Nephron (organoid): ENCODE measurements around the gene ZBP1.
"Not testable (repeated sequence)": the region's sequence is repeated elsewhere in the genome, so short reads cannot be mapped to it uniquely, and the experiment has no call there.

Source experiments
- H3K27ac Mint-ChIP-seq, 3 experiments: 2 replicates each; pipeline ENCODE4 v1.8.0; 2020; ENCODE audit warnings: mixed read lengths in 3 of 3, mild to moderate bottlenecking in 2 of 3, moderate library complexity in 1 of 3
- H3K27me3 Mint-ChIP-seq: 2 replicates; pipeline ENCODE4 v1.8.0; 2021; ENCODE audit warnings: low read depth, mild to moderate bottlenecking, moderate library complexity, mixed read lengths
- H3K36me3 Mint-ChIP-seq: 2 replicates; pipeline ENCODE4 v1.8.0; 2020; ENCODE audit warnings: low read depth, mixed read lengths
- H3K4me1 Mint-ChIP-seq: 2 replicates; pipeline ENCODE4 v1.8.0; 2020; ENCODE audit warnings: mixed read lengths
- H3K4me3 Mint-ChIP-seq, 3 experiments: 2 replicates each; pipeline ENCODE4 v1.8.0; 2020; ENCODE audit warnings: mild to moderate bottlenecking in 3 of 3, mixed read lengths in 3 of 3, moderate library complexity in 2 of 3
- H3K9me3 Mint-ChIP-seq: 2 replicates; pipeline ENCODE4 v1.8.0; 2020; ENCODE audit warnings: mixed read lengths
- TF ChIP-seq, protein P1 (sequence below), 3 experiments: fragments of 200-600 bp; sonication (generic); IDR thresholded peaks; one replicate each; pipeline ENCODE4 v1.5.0; 2021; ENCODE audit warnings: antibody characterized with exemption in 3 of 3; ENCODE audit not compliant: unreplicated experiment in 3 of 3

Gene ZBP1

DNA sequence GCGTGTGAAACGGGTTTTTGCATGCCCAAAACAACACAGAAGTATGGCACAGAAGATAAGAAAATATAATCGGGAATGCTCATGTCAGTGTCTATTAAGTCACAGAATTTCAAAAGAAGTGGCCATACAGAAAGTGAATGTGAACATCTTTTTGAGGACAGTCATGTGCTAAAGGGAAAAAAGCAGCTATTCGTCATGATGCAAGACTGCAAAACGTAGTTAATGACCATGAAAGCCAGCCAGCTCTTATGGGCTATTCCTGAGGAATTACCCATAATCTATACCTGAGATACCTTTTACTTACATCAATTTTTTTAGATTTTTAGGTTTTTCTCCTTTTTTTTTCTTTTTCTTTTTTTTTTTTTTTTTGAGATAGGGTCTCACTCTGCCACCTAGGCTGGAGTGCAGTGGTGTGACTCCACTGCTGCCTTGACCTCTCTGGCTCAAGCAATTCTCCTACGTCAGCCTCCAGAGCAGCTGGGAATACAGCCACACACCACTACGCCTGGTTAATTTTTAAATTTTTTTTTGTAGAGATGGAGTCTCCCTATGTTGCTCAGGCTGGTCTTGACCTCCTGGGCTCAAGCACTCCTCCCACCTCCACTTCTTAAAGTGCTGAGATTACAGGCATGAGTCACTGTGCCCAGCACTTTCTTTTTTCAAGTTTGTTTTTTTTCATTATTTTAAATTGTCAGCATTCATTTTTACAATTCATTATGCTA lies 18.1 kb upstream of the ZBP1 start:
- TF ChIP-seq, protein P1, sequence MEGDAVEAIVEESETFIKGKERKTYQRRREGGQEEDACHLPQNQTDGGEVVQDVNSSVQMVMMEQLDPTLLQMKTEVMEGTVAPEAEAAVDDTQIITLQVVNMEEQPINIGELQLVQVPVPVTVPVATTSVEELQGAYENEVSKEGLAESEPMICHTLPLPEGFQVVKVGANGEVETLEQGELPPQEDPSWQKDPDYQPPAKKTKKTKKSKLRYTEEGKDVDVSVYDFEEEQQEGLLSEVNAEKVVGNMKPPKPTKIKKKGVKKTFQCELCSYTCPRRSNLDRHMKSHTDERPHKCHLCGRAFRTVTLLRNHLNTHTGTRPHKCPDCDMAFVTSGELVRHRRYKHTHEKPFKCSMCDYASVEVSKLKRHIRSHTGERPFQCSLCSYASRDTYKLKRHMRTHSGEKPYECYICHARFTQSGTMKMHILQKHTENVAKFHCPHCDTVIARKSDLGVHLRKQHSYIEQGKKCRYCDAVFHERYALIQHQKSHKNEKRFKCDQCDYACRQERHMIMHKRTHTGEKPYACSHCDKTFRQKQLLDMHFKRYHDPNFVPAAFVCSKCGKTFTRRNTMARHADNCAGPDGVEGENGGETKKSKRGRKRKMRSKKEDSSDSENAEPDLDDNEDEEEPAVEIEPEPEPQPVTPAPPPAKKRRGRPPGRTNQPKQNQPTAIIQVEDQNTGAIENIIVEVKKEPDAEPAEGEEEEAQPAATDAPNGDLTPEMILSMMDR (IDR thresholded peaks at IDR 0.05; ENCODE audit: unreplicated experiment in 3 of 3): no peak
- Mint-ChIP-seq H3K27ac (no peak overlapping the region), H3K9me3 (peaks cover 48% of the 10 kb centered on the region), H3K4me1 (no peaks in the 10 kb centered on the region), H3K27me3 (peaks cover 7% of the 10 kb centered on the region), H3K36me3 (peaks cover 4% of the 10 kb centered on the region), H3K4me3 (no peak overlapping the region)

DNA sequence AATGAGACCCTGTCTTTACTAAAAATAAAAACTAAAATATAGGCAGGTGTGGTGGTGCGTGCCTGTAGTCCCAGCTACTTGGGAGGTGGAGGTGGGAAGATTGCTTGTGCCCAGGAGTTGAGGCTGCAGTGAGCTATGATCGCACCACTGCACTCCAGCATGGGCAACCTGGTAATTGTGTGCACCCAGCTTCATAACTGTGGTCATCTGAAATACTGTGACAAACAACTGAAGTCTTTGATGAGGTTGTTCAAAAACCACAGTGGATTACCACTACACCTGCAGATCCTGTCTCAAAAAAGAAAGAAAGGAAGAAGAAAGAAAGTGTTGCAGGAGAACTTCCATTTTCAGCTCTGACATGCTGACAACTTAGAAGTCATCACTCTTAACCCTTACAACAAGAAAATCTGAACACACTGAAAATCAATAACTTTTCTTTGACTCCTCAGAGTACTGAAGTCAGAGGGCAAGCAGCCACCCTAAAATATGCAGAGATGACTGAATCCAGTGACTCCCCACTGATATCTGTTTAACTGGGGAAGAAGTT lies 13.8 kb upstream of the ZBP1 start:
- Mint-ChIP-seq H3K4me1 (no peaks in the 10 kb centered on the region), H3K4me3 (no peak overlapping the region), H3K27me3 (peaks cover 4% of the 10 kb centered on the region), H3K9me3 (peaks cover 31% of the 10 kb centered on the region), H3K27ac (no peak overlapping the region), H3K36me3 (no peaks in the 10 kb centered on the region)
- TF ChIP-seq, protein P1 (IDR thresholded peaks at IDR 0.05; ENCODE audit: unreplicated experiment in 3 of 3): no peak

DNA sequence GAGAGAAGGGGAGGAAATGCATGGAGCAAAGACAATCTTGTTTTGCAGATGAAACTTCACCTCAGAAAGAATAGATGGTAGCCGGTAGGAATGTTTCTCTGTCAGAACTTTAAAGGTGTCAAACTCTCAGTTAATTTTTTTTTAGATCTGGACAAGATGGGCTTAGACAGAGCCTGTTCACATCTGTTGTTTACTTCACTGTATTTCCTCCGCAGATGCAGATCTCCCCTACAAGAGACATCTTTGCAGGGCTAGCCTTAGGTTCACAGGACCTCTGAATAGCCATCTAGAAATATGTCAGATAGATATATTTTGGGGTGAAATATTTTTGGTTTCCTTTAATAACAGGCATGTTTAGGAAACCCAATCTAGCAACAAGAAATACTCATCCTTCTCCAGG lies 12.1 kb upstream of the ZBP1 start:
- TF ChIP-seq, protein P1 (IDR thresholded peaks at IDR 0.05; ENCODE audit: unreplicated experiment in 3 of 3): no peak

DNA sequence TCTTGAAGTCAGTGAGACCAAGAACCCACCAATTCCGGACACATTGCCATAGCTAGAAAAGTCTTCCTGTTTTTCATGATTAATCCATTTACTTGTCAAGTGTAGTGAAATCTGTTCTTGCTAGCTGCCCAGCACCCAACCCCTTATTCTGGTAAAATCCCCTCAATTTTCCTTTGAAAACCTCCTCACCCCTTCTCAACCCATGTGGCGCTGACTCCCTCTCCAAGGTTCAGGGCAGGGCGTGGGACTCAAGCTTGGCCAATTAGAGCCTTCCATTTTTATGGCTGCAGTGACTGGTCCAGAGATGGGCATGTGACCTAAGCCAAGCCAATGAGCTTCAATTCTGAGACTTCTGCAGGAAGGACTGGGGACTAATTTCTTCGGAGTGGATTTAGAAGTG lies 9.8 kb upstream of the ZBP1 start:
- Mint-ChIP-seq H3K27me3 (peaks cover 3% of the 10 kb centered on the region), H3K4me3 (no peak overlapping the region), H3K4me1 (peaks cover 6% of the 10 kb centered on the region), H3K27ac (peak overlapping the region in 2 of 3 experiments; percentile 18 to 53), H3K36me3 (no peaks in the 10 kb centered on the region), H3K9me3 (peaks cover 7% of the 10 kb centered on the region)
- TF ChIP-seq, protein P1 (IDR thresholded peaks at IDR 0.05; ENCODE audit: unreplicated experiment in 3 of 3): no peak

More for the DNA sequence above, 12.1 kb upstream of the ZBP1 start:
- Mint-ChIP-seq H3K27ac (no peak overlapping the region), H3K9me3 (peaks cover 24% of the 10 kb centered on the region), H3K4me1 (peaks cover 6% of the 10 kb centered on the region), H3K27me3 (peaks cover 7% of the 10 kb centered on the region), H3K4me3 (no peak overlapping the region), H3K36me3 (no peaks in the 10 kb centered on the region)

DNA sequence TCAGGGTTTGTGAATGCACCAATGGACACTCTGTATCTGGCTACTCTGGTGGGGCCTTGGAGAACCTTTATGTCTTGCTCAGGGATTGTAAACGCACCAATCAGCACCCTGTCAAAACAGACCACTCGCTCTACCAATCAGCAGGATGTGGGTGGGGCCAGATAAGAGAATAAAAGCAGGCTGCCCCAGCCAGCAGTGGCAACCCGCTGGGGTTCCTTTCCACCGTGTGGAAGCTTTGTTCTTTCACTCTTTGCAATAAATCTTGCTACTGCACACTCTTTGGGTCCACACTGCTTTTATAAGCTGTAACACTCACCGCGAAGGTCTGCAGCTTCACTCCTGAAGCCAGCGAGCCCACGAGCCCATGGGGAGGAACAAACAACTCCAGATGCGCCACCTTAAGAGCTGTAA lies 9.3 kb upstream of the ZBP1 start:
- H3K4me3 Mint-ChIP-seq, H3K4me1 Mint-ChIP-seq, H3K27me3 Mint-ChIP-seq, H3K36me3 Mint-ChIP-seq, H3K9me3 Mint-ChIP-seq: not testable (repeated sequence)
- peak overlapping the region; percentile 18 to 53 (median 50) for H3K27ac Mint-ChIP-seq

DNA sequence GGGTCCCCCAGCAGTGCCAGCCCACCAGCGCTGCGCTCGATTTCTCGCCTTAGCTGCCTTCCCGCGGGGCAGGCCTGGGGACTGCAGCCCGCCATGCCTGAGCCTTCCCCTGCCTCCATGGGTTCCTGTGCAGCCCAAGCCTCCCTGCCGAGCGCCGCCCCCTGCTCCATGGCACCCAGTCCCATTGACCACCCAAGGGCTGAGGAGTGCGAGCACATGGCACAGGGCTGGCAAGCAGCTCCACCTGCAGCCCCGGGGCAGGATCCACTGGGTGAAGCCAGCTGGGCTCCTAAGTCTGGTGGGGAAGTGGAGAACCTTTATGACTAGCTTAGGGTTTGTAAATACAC lies 8.7 kb upstream of the ZBP1 start:
- not testable (repeated sequence) for H3K27me3 Mint-ChIP-seq

More for the DNA sequence above, 8.7 kb upstream of the ZBP1 start:
- H3K4me3 Mint-ChIP-seq, H3K27ac Mint-ChIP-seq, H3K4me1 Mint-ChIP-seq, H3K36me3 Mint-ChIP-seq, H3K9me3 Mint-ChIP-seq: not testable (repeated sequence)
